ENCODE measurements around the gene IDNK.

Gene IDNK

DNA sequence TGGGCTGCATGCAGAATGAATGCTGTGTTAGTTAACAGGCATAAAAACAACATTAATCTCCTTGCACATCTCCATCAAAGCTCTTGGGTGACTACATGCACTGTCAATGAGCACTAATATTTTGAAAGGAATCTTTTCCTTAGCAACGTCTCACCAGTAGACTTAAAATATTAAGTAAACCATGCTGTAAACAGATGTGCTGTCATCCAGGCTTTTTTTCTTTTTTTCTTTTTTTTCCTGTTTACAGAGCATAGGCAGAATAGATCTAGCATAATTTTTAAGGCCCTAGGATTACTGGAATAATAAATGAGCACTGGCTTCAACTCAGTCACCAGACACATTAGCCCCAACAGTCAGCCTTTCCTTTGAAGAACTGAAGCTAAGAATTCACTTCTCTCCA is 48.5 kb downstream of the IDNK start:
- H3K4me3 ChIP-seq (ENCODE audit: low read depth in 1 of 2, low read length in 2 of 2) = no peak overlapping the region
- no peak overlapping the region for H3K9ac ChIP-seq (ENCODE audit: low read depth, low read length)
- H4K20me1 ChIP-seq (ENCODE audit: insufficient read depth, low read length) = peaks cover 10% of the 10 kb centered on the region
- H2AFZ ChIP-seq (ENCODE audit: low read depth, low read length) = no peak overlapping the region
- H3K36me3 ChIP-seq (ENCODE audit: insufficient read depth, low read length) = peaks cover 88% of the 10 kb centered on the region
- H3K27me3 ChIP-seq (ENCODE audit: insufficient read depth, low read length, poor library complexity) = no peaks in the 10 kb centered on the region
- no peak overlapping the region for H3K4me2 ChIP-seq (ENCODE audit: insufficient read depth, low read length)
- no peaks in the 10 kb centered on the region for H3K4me1 ChIP-seq (ENCODE audit: insufficient read depth, low read length)
- no peak overlapping the region for H3K27ac ChIP-seq (ENCODE audit: low read length)
- ATAC-seq (ENCODE audit: insufficient read depth, low read depth) = no peak
- H3K9me3 ChIP-seq (ENCODE audit: insufficient read depth, low read length, severe bottlenecking) = no peaks in the 10 kb centered on the region
- peaks cover 36% of the 10 kb centered on the region for H3K79me2 ChIP-seq (ENCODE audit: insufficient read depth, low read length)
- no peak for DNase-seq
- TF ChIP-seq, protein P1, sequence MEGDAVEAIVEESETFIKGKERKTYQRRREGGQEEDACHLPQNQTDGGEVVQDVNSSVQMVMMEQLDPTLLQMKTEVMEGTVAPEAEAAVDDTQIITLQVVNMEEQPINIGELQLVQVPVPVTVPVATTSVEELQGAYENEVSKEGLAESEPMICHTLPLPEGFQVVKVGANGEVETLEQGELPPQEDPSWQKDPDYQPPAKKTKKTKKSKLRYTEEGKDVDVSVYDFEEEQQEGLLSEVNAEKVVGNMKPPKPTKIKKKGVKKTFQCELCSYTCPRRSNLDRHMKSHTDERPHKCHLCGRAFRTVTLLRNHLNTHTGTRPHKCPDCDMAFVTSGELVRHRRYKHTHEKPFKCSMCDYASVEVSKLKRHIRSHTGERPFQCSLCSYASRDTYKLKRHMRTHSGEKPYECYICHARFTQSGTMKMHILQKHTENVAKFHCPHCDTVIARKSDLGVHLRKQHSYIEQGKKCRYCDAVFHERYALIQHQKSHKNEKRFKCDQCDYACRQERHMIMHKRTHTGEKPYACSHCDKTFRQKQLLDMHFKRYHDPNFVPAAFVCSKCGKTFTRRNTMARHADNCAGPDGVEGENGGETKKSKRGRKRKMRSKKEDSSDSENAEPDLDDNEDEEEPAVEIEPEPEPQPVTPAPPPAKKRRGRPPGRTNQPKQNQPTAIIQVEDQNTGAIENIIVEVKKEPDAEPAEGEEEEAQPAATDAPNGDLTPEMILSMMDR (IDR thresholded peaks at IDR 0.05; ENCODE audit: borderline replicate concordance, extremely low read depth, low read length, poor library complexity, severe bottlenecking) = no peak
- TF ChIP-seq EZH2 (IDR thresholded peaks at IDR 0.05; ENCODE audit: borderline replicate concordance, low read depth, low read length, severe bottlenecking) = no peak

DNA sequence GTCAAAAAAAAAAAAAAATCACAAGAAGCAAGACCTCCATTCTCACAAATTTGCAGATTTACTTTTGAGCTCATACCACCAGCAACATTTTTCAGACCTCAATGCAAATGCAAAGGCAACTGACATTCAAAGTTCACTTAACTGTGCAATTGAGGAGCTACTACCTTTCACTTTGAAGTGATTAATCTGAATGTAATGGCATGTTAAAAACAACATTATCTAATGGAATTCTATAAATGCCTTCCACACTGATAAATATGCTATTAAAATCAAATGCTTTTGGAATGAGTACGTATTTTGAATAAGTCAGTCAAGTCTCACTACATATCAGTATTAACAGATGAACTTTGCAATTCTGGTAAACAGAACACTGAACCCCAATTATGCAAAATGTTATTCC is 52.5 kb downstream of the IDNK start:
- Histone ChIP-seq H3K9ac (ENCODE audit: low read depth, low read length) (no peak overlapping the region), H3K27ac (ENCODE audit: low read length) (no peak overlapping the region), H3K36me3 (ENCODE audit: insufficient read depth, low read length) (peaks cover 85% of the 10 kb centered on the region), H2AFZ (ENCODE audit: low read depth, low read length) (no peak overlapping the region), H3K4me1 (ENCODE audit: insufficient read depth, low read length) (no peaks in the 10 kb centered on the region), H3K9me3 (ENCODE audit: insufficient read depth, low read length, severe bottlenecking) (no peaks in the 10 kb centered on the region), H3K4me3 (ENCODE audit: low read depth in 1 of 2, low read length in 2 of 2) (no peak overlapping the region), H3K4me2 (ENCODE audit: insufficient read depth, low read length) (no peak overlapping the region), H3K79me2 (ENCODE audit: insufficient read depth, low read length) (peaks cover 44% of the 10 kb centered on the region), H3K27me3 (ENCODE audit: insufficient read depth, low read length, poor library complexity) (no peaks in the 10 kb centered on the region), H4K20me1 (ENCODE audit: insufficient read depth, low read length) (peaks cover 16% of the 10 kb centered on the region)
- no peak for TF ChIP-seq EZH2 (IDR thresholded peaks at IDR 0.05; ENCODE audit: borderline replicate concordance, low read depth, low read length, severe bottlenecking)
- TF ChIP-seq, protein P1 (IDR thresholded peaks at IDR 0.05; ENCODE audit: borderline replicate concordance, extremely low read depth, low read length, poor library complexity, severe bottlenecking) = no peak
- DNase-seq (no peak), ATAC-seq (ENCODE audit: insufficient read depth, low read depth) (no peak)

DNA sequence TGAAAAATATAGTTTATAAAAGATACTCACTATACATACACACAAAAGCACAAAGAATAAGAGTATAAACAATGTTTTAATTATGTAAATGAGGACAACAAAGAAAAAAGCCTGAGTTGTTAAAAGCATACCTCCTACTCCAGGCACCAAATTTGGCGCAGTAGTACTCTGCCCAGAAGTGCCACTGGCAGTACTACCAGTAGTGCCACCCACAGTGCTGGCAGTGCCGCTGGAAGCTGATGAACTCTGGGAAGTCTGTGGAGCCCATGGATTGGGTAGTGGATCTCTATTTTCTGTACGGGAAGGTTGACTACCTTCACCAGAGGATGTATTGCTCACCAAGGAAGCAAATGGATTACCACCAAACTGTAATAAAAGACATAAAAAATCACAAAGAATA is 54.7 kb downstream of the IDNK start:
- H3K9ac ChIP-seq (ENCODE audit: low read depth, low read length) = no peak overlapping the region
- H3K4me1 ChIP-seq (ENCODE audit: insufficient read depth, low read length) = no peaks in the 10 kb centered on the region
- DNase-seq (no peak), ATAC-seq (ENCODE audit: insufficient read depth, low read depth) (no peak)
- H3K4me2 ChIP-seq (ENCODE audit: insufficient read depth, low read length) = no peak overlapping the region
- peaks cover 62% of the 10 kb centered on the region for H3K79me2 ChIP-seq (ENCODE audit: insufficient read depth, low read length)
- no peak overlapping the region for H3K27ac ChIP-seq (ENCODE audit: low read length)
- H4K20me1 ChIP-seq (ENCODE audit: insufficient read depth, low read length) = peaks cover 32% of the 10 kb centered on the region
- H3K36me3 ChIP-seq (ENCODE audit: insufficient read depth, low read length) = peaks cover 85% of the 10 kb centered on the region
- H2AFZ ChIP-seq (ENCODE audit: low read depth, low read length) = no peak overlapping the region
- H3K27me3 ChIP-seq (ENCODE audit: insufficient read depth, low read length, poor library complexity) = no peaks in the 10 kb centered on the region
- TF ChIP-seq, protein P1 (IDR thresholded peaks at IDR 0.05; ENCODE audit: borderline replicate concordance, extremely low read depth, low read length, poor library complexity, severe bottlenecking) = no peak
- no peak for TF ChIP-seq EZH2 (IDR thresholded peaks at IDR 0.05; ENCODE audit: borderline replicate concordance, low read depth, low read length, severe bottlenecking)
- no peak overlapping the region for H3K4me3 ChIP-seq (ENCODE audit: low read depth in 1 of 2, low read length in 2 of 2)
- H3K9me3 ChIP-seq (ENCODE audit: insufficient read depth, low read length, severe bottlenecking) = no peaks in the 10 kb centered on the region

DNA sequence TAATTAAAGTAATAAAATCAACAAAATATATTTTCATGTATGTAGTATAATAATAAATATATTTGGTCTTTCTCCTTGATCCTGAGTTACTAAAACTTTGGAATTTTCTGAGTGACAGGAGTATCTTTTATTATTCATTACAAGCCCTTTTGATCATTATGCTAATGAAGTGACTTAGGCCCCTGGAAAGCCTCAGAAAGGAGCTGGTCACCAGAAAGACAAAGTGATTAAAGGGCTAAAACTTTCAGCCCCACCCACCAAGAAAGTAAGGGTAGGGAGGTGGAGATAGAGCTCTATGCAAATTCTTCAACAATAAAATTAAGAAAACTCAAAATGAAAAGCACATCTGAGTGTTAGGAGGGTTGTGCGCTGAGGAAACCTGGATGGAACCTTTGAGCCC is 57.3 kb downstream of the IDNK start:
- TF ChIP-seq, protein P1 (IDR thresholded peaks at IDR 0.05; ENCODE audit: borderline replicate concordance, extremely low read depth, low read length, poor library complexity, severe bottlenecking) = no peak
- TF ChIP-seq EZH2 (IDR thresholded peaks at IDR 0.05; ENCODE audit: borderline replicate concordance, low read depth, low read length, severe bottlenecking) = no peak
- H4K20me1 ChIP-seq (ENCODE audit: insufficient read depth, low read length) = peaks cover 43% of the 10 kb centered on the region; the same call in 1 of the 2 replicates
- ATAC-seq (ENCODE audit: insufficient read depth, low read depth) = no peak

More for the DNA sequence above, 57.3 kb downstream of the IDNK start:
- Histone ChIP-seq H3K27me3 (ENCODE audit: insufficient read depth, low read length, poor library complexity) (no peaks in the 10 kb centered on the region), H3K4me3 (ENCODE audit: low read depth in 1 of 2, low read length in 2 of 2) (no peak overlapping the region), H3K4me1 (ENCODE audit: insufficient read depth, low read length) (no peaks in the 10 kb centered on the region), H3K79me2 (ENCODE audit: insufficient read depth, low read length) (peaks cover 70% of the 10 kb centered on the region), H2AFZ (ENCODE audit: low read depth, low read length) (no peak overlapping the region), H3K9me3 (ENCODE audit: insufficient read depth, low read length, severe bottlenecking) (no peaks in the 10 kb centered on the region), H3K27ac (ENCODE audit: low read length) (no peak overlapping the region), H3K4me2 (ENCODE audit: insufficient read depth, low read length) (no peak overlapping the region), H3K9ac (ENCODE audit: low read depth, low read length) (no peak overlapping the region), H3K36me3 (ENCODE audit: insufficient read depth, low read length) (peaks cover 72% of the 10 kb centered on the region)
- no peak for DNase-seq
